Measurements from ENCODE around the gene GNG10. TPM values are rescaled to one million over a fixed set of nuclear protein-coding genes. Genes with fewer than 3 reads are reported as not detected.

Gene GNG10
- total and polyA plus RNA-seq, 12 donors, result 23.6 to 127 (median 55.5) TPM

DNA sequence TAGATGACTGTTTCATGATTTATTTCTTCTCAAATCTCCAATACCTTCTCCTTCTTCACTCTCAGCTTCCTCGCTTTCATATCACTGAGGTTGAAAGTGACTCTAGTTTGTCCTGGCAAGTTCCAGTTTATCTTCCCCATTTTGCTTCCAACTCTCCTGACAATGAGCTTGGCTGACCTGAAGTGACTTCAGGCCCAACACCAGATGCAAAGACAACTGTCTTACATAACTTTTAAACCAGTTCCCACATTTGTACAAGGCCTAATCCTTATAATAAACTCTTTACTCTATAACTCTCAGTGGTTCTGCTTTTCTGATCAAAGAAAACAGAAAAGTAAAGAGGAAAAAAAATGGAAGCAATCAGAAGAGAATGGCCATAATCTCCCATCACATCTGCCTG, 22.0 kb downstream of the GNG10 start:
- Histone ChIP-seq H3K4me3 (no peak overlapping the region), H3K27me3 (no peaks in the 10 kb centered on the region), H3K9me3 (replicated peaks in 1 of 3) (no peaks in the 10 kb centered on the region), H3K4me1 (replicated peaks in 1 of 2) (no peaks in the 10 kb centered on the region), H3K36me3 (replicated peaks in 1 of 2) (no peaks in the 10 kb centered on the region), H3K27ac (no peak overlapping the region)
- no peak for DNase-seq
- intact Hi-C loops (cut with DNase I), result no loop called here
- no peak for TF ChIP-seq POLR2A (IDR thresholded peaks at IDR 0.05)
- TF ChIP-seq, protein P1, sequence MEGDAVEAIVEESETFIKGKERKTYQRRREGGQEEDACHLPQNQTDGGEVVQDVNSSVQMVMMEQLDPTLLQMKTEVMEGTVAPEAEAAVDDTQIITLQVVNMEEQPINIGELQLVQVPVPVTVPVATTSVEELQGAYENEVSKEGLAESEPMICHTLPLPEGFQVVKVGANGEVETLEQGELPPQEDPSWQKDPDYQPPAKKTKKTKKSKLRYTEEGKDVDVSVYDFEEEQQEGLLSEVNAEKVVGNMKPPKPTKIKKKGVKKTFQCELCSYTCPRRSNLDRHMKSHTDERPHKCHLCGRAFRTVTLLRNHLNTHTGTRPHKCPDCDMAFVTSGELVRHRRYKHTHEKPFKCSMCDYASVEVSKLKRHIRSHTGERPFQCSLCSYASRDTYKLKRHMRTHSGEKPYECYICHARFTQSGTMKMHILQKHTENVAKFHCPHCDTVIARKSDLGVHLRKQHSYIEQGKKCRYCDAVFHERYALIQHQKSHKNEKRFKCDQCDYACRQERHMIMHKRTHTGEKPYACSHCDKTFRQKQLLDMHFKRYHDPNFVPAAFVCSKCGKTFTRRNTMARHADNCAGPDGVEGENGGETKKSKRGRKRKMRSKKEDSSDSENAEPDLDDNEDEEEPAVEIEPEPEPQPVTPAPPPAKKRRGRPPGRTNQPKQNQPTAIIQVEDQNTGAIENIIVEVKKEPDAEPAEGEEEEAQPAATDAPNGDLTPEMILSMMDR (IDR thresholded peaks at IDR 0.05), result no peak
- 85 to 98% (median 92%) methylated on average over 1 of the region's 1 CpG for WGBS, 4 donors

DNA sequence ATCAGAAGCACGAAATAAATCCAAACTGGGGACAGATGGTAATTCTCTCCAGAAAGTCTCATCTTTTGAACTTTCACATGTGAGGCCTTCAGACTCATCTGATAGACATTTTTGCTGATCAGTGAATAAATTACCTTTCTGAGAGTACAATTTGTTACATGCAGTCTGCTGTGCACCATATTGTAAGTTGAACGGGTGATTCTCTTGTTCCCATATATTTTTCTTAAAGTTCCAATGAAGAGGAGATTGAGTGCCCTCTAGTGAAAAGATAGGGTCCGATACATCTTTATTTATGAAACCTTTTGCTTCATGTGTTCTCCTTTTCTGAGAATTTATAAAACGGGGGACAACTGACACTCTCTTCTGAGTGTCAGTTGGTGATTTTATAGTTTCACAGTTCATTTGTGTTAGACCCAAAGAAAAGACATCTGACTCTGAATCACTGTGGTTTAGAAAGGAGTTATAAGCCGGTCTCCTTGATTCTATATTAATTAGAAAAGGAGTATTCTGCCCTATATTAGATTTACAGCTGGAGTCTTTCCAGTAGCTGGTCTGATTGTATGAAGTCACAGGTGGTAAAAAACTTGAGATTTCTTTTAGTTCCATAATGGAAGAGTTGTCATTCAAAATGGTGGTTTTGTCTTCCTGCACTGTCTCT, 30.4 kb downstream of the GNG10 start:
- H3K36me3 ChIP-seq (replicated peaks in 1 of 2), result no peaks in the 10 kb centered on the region

DNA sequence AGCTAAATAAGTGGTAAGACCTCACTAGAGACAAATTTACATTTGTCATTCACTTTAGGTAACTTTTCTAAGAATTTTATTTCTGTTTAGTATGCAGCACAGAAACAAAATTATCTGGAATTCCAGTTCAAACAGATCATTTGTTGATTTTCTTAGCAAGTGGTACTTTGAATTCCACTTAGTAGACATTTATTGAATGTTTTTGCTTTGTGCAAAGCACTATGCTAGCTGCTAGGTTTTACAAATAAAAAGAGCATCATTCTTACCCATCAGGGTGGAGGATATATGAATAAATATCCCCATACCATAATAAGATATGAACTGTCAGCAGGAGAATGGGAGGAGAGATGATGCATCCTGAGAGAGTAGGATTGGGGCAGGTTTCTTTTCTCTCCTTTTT, 35.4 kb downstream of the GNG10 start:
- H3K4me3 ChIP-seq, result no peak overlapping the region
- no peaks in the 10 kb centered on the region for H3K4me1 ChIP-seq (replicated peaks in 1 of 2)
- H3K27me3 ChIP-seq, result no peaks in the 10 kb centered on the region
- H3K27ac ChIP-seq, result no peak overlapping the region
- H3K9me3 ChIP-seq (replicated peaks in 1 of 3), result no peaks in the 10 kb centered on the region
- no peaks in the 10 kb centered on the region for H3K36me3 ChIP-seq (replicated peaks in 1 of 2)
- no peak for TF ChIP-seq POLR2A (IDR thresholded peaks at IDR 0.05)
- TF ChIP-seq, protein P1 (IDR thresholded peaks at IDR 0.05), result no peak
- DNase-seq, result no peak
- intact Hi-C loops (cut with DNase I), result no loop called here

More for the DNA sequence above, 30.4 kb downstream of the GNG10 start:
- intact Hi-C loops (cut with DNase I), result loop anchor here in 1 of 2 donors (5.0 kb wide), 1 partner anchor 90 kb away; no protein-coding TSS in a partner anchor
- DNase-seq, result no peak
- Histone ChIP-seq H3K4me3 (no peak overlapping the region), H3K27ac (no peak overlapping the region), H3K27me3 (no peaks in the 10 kb centered on the region), H3K4me1 (replicated peaks in 1 of 2) (no peaks in the 10 kb centered on the region), H3K9me3 (replicated peaks in 1 of 3) (no peaks in the 10 kb centered on the region)
- WGBS, 4 donors, result 38 to 41% (median 39%) methylated on average over 5 of the region's 5 CpGs
- TF ChIP-seq, protein P1 (IDR thresholded peaks at IDR 0.05), result peak; percentile 6 to 55 (median 46)
- TF ChIP-seq POLR2A (IDR thresholded peaks at IDR 0.05), result no peak

DNA sequence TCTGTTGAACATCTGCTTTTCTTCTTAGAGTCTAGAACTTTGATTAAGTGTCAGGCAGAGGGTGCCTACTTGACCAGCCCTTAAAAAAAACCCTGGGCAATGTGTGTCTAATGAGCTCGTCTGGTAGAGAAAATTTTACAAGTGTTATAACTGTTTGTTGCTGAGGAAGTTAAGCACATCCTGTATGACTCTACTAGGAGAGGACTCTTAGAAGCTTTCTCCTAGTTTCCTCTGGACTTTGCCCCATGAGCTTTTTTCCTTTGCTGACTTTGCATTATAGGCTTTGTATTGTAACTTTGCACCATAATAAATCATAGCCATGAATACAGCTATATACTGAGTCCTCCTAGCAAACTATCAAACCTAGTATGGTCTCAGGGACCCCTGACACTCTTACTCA, 39.4 kb downstream of the GNG10 start:
- WGBS, 4 donors, result 58 to 82% (median 74%) methylated on average over 1 of the region's 1 CpG
- Histone ChIP-seq H3K9me3 (replicated peaks in 1 of 3) (no peaks in the 10 kb centered on the region), H3K4me1 (replicated peaks in 1 of 2) (no peaks in the 10 kb centered on the region), H3K36me3 (replicated peaks in 1 of 2) (no peaks in the 10 kb centered on the region), H3K27ac (no peak overlapping the region), H3K4me3 (no peak overlapping the region), H3K27me3 (no peaks in the 10 kb centered on the region)
- TF ChIP-seq, protein P1 (IDR thresholded peaks at IDR 0.05), result no peak
- TF ChIP-seq POLR2A (IDR thresholded peaks at IDR 0.05), result no peak
- intact Hi-C loops (cut with DNase I), result no loop called here
- no peak for DNase-seq

Data from adrenal gland (tissue), 12 donors.